G401.6 (cell line): ENCODE results near the gene USE1.
A peak's percentile ranks its signal among the peaks of the same experiment; 100 is the strongest.

Experiments
- FAIRE-seq: peaks from 2 replicates; lab custom pipeline; 2012; peaks lifted over from hg19 to GRCh38; lab: Jason Lieb, UNC

USE1 gene

DNA sequence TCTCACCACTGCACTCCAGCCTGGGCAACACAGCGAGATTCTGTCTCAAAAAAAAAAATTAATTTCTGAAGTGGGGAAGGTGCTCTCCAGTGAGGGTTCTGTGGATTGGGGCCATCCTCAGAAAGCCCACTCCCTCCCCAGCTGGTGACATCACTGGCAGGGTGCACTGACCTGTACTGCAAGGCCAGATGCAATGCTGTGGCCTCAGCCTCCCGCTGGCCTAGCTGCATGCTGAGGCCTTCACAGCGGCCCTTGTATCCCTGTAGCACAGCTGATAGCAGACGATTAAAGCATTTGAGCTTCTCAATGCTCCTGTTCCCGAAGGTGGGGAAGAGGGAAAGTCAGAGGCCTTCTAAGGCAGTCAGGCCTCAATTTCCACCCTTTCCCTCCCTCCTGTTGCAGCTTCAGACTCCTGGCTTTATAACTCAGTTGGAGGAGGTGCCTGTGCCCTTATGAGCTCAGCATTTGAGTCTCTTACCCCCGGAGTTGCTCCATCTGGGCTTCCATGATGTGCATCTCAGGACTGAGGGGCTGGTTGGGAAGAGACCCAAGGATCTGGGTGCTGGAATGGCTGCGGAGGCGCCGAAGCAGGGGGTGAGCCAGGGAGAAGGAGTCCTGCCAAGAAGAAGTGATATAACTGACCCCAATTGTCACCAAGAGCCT lies 44.1 kb downstream of the USE1 start:
- FAIRE-seq: no peak

GRCh38 chr19:17259934-17260333 lies 44.8 kb downstream of the USE1 start:
- FAIRE-seq: no peak

DNA sequence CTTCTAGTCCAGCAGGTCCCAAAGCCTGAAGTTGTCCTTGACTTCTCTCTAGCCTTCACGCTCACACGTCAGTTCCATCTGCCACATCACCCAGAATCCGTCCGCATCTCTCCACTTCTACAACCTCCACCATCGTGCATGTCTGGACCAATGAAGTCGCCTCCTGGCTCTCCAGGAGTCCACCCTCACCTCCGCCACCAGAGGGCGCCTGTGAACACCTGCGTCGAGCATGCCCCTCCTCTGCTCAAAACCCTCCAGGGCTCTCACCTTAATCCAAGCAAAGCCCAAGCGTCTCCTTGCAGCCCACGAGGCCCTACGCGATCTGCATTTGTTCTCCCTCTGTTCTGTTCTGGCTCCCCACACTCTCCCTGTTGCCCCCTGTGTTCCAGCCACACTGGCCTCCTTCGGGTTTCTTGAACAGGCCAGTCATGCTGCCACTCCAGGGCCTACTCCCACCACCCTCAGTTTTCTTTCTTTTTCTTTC lies 45.7 kb downstream of the USE1 start:
- FAIRE-seq: peak; percentile 80

- FAIRE-seq: no peak
These were observed 47.4 kb downstream of the USE1 start for GRCh38 chr19:17262557-17262956.

DNA sequence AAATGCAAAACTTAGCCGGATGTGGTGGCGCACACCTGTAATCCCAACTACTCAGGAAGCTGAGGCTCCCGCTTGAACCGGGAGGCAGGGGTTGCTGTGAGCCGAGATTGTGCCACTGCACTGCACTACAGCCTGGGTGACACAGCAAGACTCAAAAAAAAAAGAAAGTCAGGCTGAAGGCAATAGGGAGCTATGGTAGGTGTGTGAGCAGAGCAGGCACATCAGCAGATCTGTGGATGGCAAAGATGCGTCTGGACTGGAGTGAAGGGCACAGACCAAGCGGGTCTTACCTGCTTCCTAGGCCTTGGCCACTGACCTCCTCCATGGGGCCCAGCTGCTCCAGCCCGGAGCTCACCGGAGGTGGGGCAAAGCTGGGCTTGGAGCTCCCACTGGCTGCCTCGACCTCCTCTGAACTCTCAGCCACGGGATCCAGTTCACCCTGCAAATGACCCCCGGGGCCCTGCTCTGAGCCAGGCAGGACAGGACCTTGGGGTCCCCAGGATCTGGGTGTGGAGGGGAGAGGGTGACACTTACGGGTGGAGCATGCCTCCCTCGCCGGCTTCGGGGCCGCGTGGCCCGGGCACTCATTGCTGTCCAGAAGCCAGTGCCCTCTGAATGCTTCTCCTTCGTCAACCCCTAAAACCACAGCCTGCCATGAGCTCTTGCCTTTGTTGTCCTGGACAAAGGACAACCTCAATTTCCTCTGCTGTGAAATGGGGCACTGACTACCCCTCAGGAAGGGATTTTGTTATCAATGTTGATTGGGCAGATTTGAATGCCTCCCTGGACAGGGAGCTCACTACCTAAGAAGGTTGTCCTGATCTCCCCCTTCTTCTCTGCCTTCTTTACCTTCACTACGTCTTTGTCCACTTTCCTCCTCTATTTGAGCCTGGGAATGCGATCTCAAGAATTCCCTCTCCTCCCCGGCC lies 48.8 kb downstream of the USE1 start:
- FAIRE-seq: no peak

DNA sequence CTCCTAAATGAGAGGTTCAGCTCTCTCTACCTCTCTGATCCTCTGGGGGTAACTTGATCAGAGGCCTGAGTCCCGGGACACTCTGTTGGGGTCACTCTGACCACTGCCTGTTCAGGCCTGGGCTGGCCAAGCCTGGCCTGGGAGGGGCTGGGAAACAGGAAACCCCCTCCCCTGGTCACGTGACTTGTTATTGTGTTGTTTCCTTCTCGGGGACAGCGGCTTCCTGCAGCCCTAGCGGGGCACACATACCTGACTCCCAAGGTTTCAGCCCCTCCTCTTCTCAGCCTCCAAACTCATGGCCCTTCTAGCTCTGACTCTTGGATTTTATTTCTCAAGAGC lies 49.5 kb downstream of the USE1 start, which contains the start of gene USHBP1:
TSS of gene USHBP1 (minus strand) at position 105 of the 339 bp plus-strand sequence. CDS start 446 bp downstream, outside the sequence.
- no peak for FAIRE-seq

GRCh38 chr19:17266026-17266425 lies 50.9 kb downstream of the USE1 start:
- no peak for FAIRE-seq

DNA sequence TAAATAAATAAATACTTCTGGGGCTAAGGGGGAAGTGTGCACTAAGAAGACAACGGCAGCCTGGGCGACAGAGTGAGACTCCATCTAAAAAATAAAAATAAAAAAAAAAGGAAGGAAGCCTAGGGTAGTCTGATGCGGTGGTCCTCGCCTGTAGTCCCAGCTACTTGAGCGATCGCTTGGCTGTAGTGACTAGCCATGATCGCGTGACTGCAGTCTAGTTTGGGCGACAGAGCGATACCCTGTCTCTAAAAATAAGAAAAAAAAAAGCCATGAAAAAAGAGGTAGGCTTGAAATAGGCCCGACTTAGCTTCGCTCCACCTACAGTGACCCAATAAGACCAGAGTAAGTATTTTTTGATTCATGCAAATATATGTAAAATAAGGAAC lies 51.4 kb downstream of the USE1 start:
- no peak for FAIRE-seq

GRCh38 chr19:17266975-17267788 lies 52.0 kb downstream of the USE1 start, which contains the start of gene BABAM1:
BABAM1 (plus strand) TSS chr19:17267443; CDS start chr19:17268807, 1,364 bp downstream.
- peak; percentile 100 for FAIRE-seq

GRCh38 chr19:17268754-17269153 lies 53.6 kb downstream of the USE1 start:
- FAIRE-seq: no peak
